WERI-Rb-1 (cell line): ENCODE measurements around the gene PGF.

Experiments
- DNase-seq: peaks from one replicate; pipeline ENCODE4 v3.0.0-alpha.2; 2020
- H3K27ac ChIP-seq: fragments of 250-450 bp; sonication (Bioruptor Pico); 2 replicates; pipeline ENCODE4 v1.5.1; 2020; ENCODE audit warnings: mild to moderate bottlenecking, moderate library complexity
- H3K27me3 ChIP-seq: fragments of 250-450 bp; sonication (Bioruptor Pico); 2 replicates; pipeline ENCODE4 v1.5.1; 2021; ENCODE audit warnings: mild to moderate bottlenecking, low read depth, moderate library complexity; ENCODE audit not compliant: insufficient read depth, severe bottlenecking
- H3K36me3 ChIP-seq: fragments of 250-450 bp; sonication (Bioruptor Pico); 2 replicates; pipeline ENCODE4 v1.5.1; 2020; ENCODE audit warnings: mild to moderate bottlenecking, moderate library complexity
- H3K4me3 ChIP-seq: 2 replicates; pipeline ENCODE4 v1.5.1; 2011; ENCODE audit warnings: low read depth, mild to moderate bottlenecking, control low read depth, low read length
- H3K9me3 ChIP-seq: fragments of 250-450 bp; sonication (Bioruptor Pico); 2 replicates; pipeline ENCODE4 v1.5.1; 2021; ENCODE audit warnings: mild to moderate bottlenecking, moderate library complexity; ENCODE audit not compliant: severe bottlenecking
- CTCF ChIP-seq: IDR thresholded peaks from 2 replicates; pipeline ENCODE4 v1.5.1; 2011; ENCODE audit warnings: low read depth, mild to moderate bottlenecking, control low read depth, inconsistent platforms, low read length

Gene PGF

DNA sequence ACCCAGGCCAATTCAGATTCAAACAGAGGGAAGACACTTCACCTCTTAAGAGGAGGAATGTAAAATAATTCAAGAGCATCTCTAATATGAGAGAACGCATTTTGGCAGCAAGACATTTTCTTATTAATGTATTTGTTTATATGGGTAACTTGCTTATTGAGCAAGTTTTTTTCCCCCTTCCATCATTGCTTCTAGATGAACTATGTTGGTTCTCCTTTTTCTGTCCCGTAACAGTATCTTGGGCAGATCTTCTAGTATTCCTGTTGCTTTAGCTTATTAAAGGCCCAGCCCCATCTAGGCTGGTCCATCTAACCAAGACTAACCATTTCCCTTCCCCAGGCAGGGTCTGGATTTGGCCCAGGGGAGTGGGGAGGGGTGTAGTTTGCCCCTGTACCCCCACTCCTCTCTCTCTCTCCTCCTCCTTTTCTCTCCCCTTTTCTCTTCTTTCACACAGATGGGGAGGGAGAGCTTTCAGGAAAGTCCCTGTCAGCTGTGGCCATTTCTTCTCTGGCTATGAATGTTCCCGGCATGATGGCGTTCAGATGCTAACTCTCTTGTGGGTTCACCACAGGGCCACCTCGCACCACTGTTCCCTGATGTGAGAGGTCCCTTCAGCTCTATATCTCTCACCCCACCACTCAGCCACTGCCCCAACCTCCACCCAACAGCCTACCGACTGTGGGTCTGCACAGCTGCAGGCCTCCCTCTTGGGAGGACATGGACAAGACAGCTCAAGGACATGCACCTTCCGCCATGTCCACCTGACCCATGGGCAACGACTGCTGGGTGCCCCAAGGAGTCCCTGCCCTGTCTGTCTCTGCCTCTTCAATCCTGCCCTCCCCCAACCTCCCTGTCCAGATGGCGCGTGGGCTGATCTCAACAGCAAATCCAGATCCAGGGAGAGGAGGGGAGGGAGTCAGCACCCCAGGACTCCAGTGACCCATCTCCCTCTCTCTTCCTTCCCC is 16.6 kb downstream of the PGF start:
- H3K4me3 ChIP-seq: no peak overlapping the region

DNA sequence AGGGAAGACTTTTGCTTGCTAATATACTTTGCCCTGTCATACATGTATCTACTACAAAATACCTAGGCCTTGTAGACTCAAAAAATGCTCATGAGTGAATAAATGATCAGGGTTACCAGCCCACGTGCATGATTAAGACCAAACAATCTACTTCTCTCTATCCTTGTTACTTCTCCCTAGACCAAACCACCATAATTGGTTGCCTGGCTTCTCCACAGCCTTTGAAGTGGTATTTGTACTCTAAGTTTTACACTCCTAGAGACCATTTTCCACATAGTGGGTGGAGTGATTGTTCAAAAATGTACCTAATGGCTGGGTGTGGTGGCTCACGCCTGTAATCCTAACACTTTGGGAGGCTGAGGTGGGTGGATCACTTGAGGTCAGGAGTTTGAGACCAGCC is 18.2 kb downstream of the PGF start:
- Histone ChIP-seq H3K27me3 (no peaks in the 10 kb centered on the region), H3K36me3 (peaks cover 9% of the 10 kb centered on the region), H3K9me3 (peaks cover 10% of the 10 kb centered on the region), H3K4me3 (no peak overlapping the region), H3K27ac (no peak overlapping the region)
- no peak for TF ChIP-seq CTCF
- DNase-seq: no peak

More for the DNA sequence above, 16.6 kb downstream of the PGF start:
- Histone ChIP-seq H3K27me3 (no peaks in the 10 kb centered on the region), H3K36me3 (peaks cover 18% of the 10 kb centered on the region), H3K27ac (peak overlapping the region; percentile 95), H3K9me3 (peaks cover 10% of the 10 kb centered on the region)
- TF ChIP-seq CTCF: no peak
- peak; percentile 94 for DNase-seq

DNA sequence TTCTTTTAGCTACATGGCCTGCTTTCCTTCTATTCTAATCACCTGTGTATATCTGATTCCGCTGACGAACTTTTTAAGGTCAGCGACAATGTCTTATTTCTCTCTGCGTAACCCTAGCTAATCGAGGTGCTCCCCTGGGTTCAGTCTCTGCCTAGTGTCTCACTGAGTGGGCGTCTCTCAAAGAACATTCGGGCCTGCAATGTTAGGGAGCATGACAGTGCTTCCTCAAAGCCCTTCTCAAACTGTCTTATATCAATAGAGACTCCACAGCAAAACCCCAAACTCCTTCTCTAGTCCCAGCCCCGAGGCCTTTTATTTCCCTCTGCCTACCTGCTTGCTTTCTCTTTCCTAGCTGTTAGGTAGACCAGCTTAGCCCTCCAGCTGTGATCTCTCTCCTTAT is 18.7 kb downstream of the PGF start:
- Histone ChIP-seq H3K9me3 (peaks cover 10% of the 10 kb centered on the region), H3K36me3 (peaks cover 5% of the 10 kb centered on the region), H3K4me3 (no peak overlapping the region), H3K27ac (0 out of 2 replicates have a peak overlapping the region, but pooled peaks have one; percentile 4), H3K27me3 (no peaks in the 10 kb centered on the region)
- TF ChIP-seq CTCF: no peak
- DNase-seq: no peak

DNA sequence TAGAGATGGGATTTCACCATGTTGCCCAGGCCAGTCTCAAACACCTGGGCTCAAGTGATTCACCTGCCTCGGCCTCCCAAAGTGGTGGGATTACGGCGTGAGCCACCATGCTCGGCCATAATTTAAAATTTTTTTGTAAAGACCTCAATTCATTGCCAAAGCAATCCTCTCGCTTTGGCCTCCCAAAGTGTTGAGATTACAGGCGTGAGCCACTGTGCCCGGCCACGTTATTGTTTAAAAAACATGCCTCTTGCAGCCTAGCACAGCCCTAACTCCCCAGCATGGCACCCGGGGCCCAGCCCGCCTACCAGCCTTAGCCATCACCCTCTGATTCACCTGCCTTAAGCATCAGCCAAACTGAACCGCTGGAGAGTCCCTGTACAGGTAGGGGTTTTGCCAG is 19.2 kb downstream of the PGF start:
- H3K27ac ChIP-seq: no peak overlapping the region

GRCh38 chr14:74935360-74935680 is 20.1 kb downstream of the PGF start:
- no peak for TF ChIP-seq CTCF
- no peak overlapping the region for H3K4me3 ChIP-seq
- H3K9me3 ChIP-seq: peaks cover 10% of the 10 kb centered on the region
- H3K27me3 ChIP-seq: no peaks in the 10 kb centered on the region
- H3K27ac ChIP-seq: peak overlapping the region; percentile 73
- no peaks in the 10 kb centered on the region for H3K36me3 ChIP-seq
- DNase-seq: no peak

More for the DNA sequence above, 19.2 kb downstream of the PGF start:
- H3K27me3 ChIP-seq: no peaks in the 10 kb centered on the region
- no peak overlapping the region for H3K4me3 ChIP-seq
- no peak for TF ChIP-seq CTCF
- peaks cover 10% of the 10 kb centered on the region for H3K9me3 ChIP-seq
- no peak for DNase-seq
- H3K36me3 ChIP-seq: peaks cover under 1% of the 10 kb centered on the region
